Liver (tissue), 9 donors: Measurements from ENCODE around the gene YWHAB. TPM values are rescaled to one million over a fixed set of nuclear protein-coding genes. Genes with fewer than 3 reads are reported as not detected.

Source experiments
- DNase-seq: peaks from one replicate; pipeline ENCODE4 v3.0.0-alpha.2; 2017; ENCODE audit warnings: low spot score
- H3K27ac ChIP-seq, 2 donors: one replicate each; pipeline ENCODE4 v1.7.0; 2013; ENCODE audit warnings: inconsistent platforms in 2 of 2, low read length in 2 of 2, control low read depth in 1 of 2, low read depth in 1 of 2, mild to moderate bottlenecking in 1 of 2
- H3K27me3 ChIP-seq, 4 donors: one replicate each; pipeline versions ENCODE4 v1.6.1 to v1.7.0; 2013; ENCODE audit warnings: low read length in 3 of 4, inconsistent platforms in 1 of 4, mild to moderate bottlenecking in 1 of 4, moderate library complexity in 1 of 4; ENCODE audit not compliant: control insufficient read depth in 4 of 4, insufficient read depth in 4 of 4
- H3K36me3 ChIP-seq, 4 donors: one replicate each; pipeline versions ENCODE4 v1.6.1 to v1.7.0; 2013; ENCODE audit warnings: low read length in 3 of 4, mild to moderate bottlenecking in 3 of 4, low read depth in 1 of 4, moderate library complexity in 1 of 4; ENCODE audit not compliant: control insufficient read depth in 4 of 4, insufficient read depth in 3 of 4
- H3K4me1 ChIP-seq, 4 donors: one replicate each; pipeline versions ENCODE4 v1.6.1 to v1.7.0; 2013; ENCODE audit warnings: low read length in 3 of 4, mild to moderate bottlenecking in 3 of 4, moderate library complexity in 1 of 4; ENCODE audit not compliant: control insufficient read depth in 4 of 4, insufficient read depth in 4 of 4
- H3K4me3 ChIP-seq, 3 donors: one replicate each; pipeline versions ENCODE4 v1.6.1 to v1.7.0; 2013; ENCODE audit warnings: low read length in 3 of 3, control low read depth in 1 of 3, low read depth in 1 of 3, mild to moderate bottlenecking in 1 of 3
- H3K9ac ChIP-seq, 2 donors: one replicate each; pipeline ENCODE4 v1.7.0; 2013; ENCODE audit warnings: low read length in 2 of 2, mild to moderate bottlenecking in 2 of 2, moderate library complexity in 2 of 2, control low read depth in 1 of 2, low read depth in 1 of 2
- H3K9me3 ChIP-seq, 4 donors: one replicate each; pipeline versions ENCODE4 v1.6.1 to v1.7.0; 2013; ENCODE audit warnings: low read length in 3 of 4; ENCODE audit not compliant: control insufficient read depth in 4 of 4
- EGR1 ChIP-seq, 2 donors: IDR thresholded peaks; 2 replicates each; pipeline ENCODE4 v1.6.1; 2016 to 2018; ENCODE audit warnings: antibody characterized with exemption in 2 of 2, low read depth in 2 of 2
- GABPA ChIP-seq, 2 donors: IDR thresholded peaks in 1 of 2; conservative IDR thresholded peaks in 1 of 2; 2 replicates each; pipeline ENCODE4 v1.6.1; 2016; ENCODE audit warnings: antibody characterized with exemption in 2 of 2, mild to moderate bottlenecking in 1 of 2, moderate library complexity in 1 of 2
- HNF4A ChIP-seq, 2 donors: conservative IDR thresholded peaks; 2 replicates each; pipeline ENCODE4 v1.6.1; 2016; ENCODE audit warnings: antibody characterized with exemption in 2 of 2, mild to moderate bottlenecking in 2 of 2
- JUND ChIP-seq, 2 donors: IDR thresholded peaks; 2 replicates each; pipeline ENCODE4 v1.6.1; 2016; ENCODE audit warnings: antibody characterized with exemption in 2 of 2
- NR2F2 ChIP-seq: IDR thresholded peaks from 2 replicates; pipeline ENCODE4 v1.6.1; 2016; ENCODE audit warnings: antibody characterized with exemption
- RAD21 ChIP-seq, 2 donors: IDR thresholded peaks; 2 replicates each; pipeline ENCODE4 v1.6.1; 2016; ENCODE audit warnings: antibody characterized with exemption in 2 of 2, mild to moderate bottlenecking in 2 of 2
- RXRA ChIP-seq, 2 donors: IDR thresholded peaks; 2 replicates each; pipeline ENCODE4 v1.6.1; 2017 to 2018; ENCODE audit warnings: antibody characterized with exemption in 2 of 2, mild to moderate bottlenecking in 1 of 2
- SP1 ChIP-seq: IDR thresholded peaks from 2 replicates; pipeline ENCODE4 v1.6.1; 2018; ENCODE audit warnings: antibody characterized with exemption, mild to moderate bottlenecking
- YY1 ChIP-seq: IDR thresholded peaks from 2 replicates; pipeline ENCODE4 v1.6.1; 2016; ENCODE audit warnings: antibody characterized with exemption, mild to moderate bottlenecking
- WGBS: extraction: QIAGEN DNeasy Blood & Tissue Kit; methylation state at CpG from one replicate; pipeline ENCODE4 v1.1.7; 2013; 5-methylcytosine and 5-hydroxymethylcytosine counted together
- polyA plus RNA-seq, 2 donors: library from polyadenylated mRNA; stranded (reverse) in 1 of 2; unstranded in 1 of 2; fragments of 200-250 nt in 1 of 2; fragments of >200 nt in 1 of 2; fragmentation: Nextera tagmentation in 1 of 2; extraction: Ambion mirVana in 1 of 2; gene quantifications; one replicate each; pipeline versions ENCODE4 v1.2.1 to v1.2.3, GENCODE V29; 2013 to 2015
- total RNA-seq, 2 donors: library from RNA; depleted of rRNA; stranded (reverse); fragments of >200 nt; gene quantifications; one replicate each; pipeline ENCODE4 v1.2.3, GENCODE V29; 2014
- TF ChIP-seq, protein P1 (sequence below): IDR thresholded peaks from 2 replicates; pipeline ENCODE4 v1.6.1; 2016; ENCODE audit warnings: antibody characterized with exemption
- TF ChIP-seq, protein P2 (sequence below): fragments of 150-350 bp; IDR thresholded peaks from 2 replicates; pipeline ENCODE4 v1.5.1; 2017; ENCODE audit warnings: improper control_type of control experiment, low read depth, low read length; ENCODE audit not compliant: missing input control
- TF ChIP-seq, protein P3 (sequence below): IDR thresholded peaks from 2 replicates; pipeline ENCODE4 v1.6.1; 2016; ENCODE audit warnings: antibody characterized with exemption, mild to moderate bottlenecking
- TF ChIP-seq, protein P4 (sequence below): IDR thresholded peaks from 2 replicates; pipeline ENCODE4 v1.6.1; 2016; ENCODE audit warnings: antibody characterized with exemption
- TF ChIP-seq, protein P5 (sequence below): IDR thresholded peaks from 2 replicates; pipeline ENCODE4 v1.6.1; 2016; ENCODE audit warnings: antibody characterized with exemption
- donor health status: healthy.
- donor health status: healthy.
- donor health status: healthy.
- donor health status: healthy.
- donor health status: healthy.

The YWHAB gene
- total and polyA plus RNA-seq, 4 donors = 41.6 to 86.5 (median 43.3) TPM

DNA sequence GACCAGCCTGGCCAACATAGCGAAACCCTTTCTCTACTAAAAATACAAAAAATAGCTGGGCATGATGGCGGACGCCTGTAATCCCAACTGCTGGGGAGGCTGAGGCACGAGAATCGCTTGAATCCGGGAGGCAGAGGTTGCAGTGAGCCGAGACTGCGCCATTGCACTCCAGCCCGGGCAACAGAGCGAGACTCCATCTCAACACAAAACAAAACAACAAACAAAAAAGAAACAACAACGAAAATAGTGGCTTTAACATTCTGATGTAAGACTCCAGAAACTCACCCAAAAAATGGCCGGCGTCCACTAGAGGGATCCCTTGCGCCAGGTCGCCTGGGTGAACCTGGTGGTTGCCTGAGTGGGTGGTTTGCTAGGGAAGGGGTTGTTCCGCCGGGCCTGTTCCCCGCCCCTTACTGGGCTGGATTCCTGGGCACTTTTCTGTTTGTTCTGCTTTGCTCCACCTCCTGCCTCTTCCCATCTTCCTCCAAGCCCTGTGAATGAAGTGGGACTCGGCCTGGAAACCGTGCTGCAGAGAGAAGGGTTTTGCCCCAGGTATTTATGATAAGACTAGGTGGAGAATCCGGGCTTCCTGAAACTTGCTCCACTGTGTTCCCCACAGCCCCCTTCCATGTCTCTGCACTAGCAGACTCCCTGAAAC, 25.9 kb downstream of the YWHAB start:
- H3K4me3 ChIP-seq = no peak overlapping the region
- H3K9ac ChIP-seq = no peak overlapping the region
- H3K4me1 ChIP-seq = peaks cover 3 to 24% (median 14%) of the 10 kb centered on the region in 4 donors
- no peak overlapping the region for H3K27ac ChIP-seq
- H3K9me3 ChIP-seq = no peaks in the 10 kb centered on the region
- H3K36me3 ChIP-seq = peaks cover 0 to 17% (median 16%) of the 10 kb centered on the region in 4 donors
- WGBS = 44% methylated on average over 21 of the region's 21 CpGs
- no peaks in the 10 kb centered on the region for H3K27me3 ChIP-seq
- TF ChIP-seq EGR1 (IDR thresholded peaks at IDR 0.05; ENCODE audit: low read depth in 2 of 2) (peak; percentile 88 to 89), JUND (IDR thresholded peaks at IDR 0.05) (no peak), GABPA (IDR thresholded peaks at IDR 0.05 in 1 of 2, conservative IDR thresholded peaks at IDR 0.05 in 1 of 2) (peak in 1 of 2 donors; percentile 77), YY1 (peak; percentile 94), RAD21 (IDR thresholded peaks at IDR 0.05) (peak; percentile 76 to 80), RXRA (IDR thresholded peaks at IDR 0.05) (peak; percentile 52 to 64), SP1 (peak; percentile 67), HNF4A (conservative IDR thresholded peaks at IDR 0.05) (peak; percentile 27 to 46)
- TF ChIP-seq, protein P1, sequence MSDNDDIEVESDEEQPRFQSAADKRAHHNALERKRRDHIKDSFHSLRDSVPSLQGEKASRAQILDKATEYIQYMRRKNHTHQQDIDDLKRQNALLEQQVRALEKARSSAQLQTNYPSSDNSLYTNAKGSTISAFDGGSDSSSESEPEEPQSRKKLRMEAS = peak; percentile 36
- TF ChIP-seq, protein P2, sequence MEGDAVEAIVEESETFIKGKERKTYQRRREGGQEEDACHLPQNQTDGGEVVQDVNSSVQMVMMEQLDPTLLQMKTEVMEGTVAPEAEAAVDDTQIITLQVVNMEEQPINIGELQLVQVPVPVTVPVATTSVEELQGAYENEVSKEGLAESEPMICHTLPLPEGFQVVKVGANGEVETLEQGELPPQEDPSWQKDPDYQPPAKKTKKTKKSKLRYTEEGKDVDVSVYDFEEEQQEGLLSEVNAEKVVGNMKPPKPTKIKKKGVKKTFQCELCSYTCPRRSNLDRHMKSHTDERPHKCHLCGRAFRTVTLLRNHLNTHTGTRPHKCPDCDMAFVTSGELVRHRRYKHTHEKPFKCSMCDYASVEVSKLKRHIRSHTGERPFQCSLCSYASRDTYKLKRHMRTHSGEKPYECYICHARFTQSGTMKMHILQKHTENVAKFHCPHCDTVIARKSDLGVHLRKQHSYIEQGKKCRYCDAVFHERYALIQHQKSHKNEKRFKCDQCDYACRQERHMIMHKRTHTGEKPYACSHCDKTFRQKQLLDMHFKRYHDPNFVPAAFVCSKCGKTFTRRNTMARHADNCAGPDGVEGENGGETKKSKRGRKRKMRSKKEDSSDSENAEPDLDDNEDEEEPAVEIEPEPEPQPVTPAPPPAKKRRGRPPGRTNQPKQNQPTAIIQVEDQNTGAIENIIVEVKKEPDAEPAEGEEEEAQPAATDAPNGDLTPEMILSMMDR = peak; percentile 57
- TF ChIP-seq, protein P3, sequence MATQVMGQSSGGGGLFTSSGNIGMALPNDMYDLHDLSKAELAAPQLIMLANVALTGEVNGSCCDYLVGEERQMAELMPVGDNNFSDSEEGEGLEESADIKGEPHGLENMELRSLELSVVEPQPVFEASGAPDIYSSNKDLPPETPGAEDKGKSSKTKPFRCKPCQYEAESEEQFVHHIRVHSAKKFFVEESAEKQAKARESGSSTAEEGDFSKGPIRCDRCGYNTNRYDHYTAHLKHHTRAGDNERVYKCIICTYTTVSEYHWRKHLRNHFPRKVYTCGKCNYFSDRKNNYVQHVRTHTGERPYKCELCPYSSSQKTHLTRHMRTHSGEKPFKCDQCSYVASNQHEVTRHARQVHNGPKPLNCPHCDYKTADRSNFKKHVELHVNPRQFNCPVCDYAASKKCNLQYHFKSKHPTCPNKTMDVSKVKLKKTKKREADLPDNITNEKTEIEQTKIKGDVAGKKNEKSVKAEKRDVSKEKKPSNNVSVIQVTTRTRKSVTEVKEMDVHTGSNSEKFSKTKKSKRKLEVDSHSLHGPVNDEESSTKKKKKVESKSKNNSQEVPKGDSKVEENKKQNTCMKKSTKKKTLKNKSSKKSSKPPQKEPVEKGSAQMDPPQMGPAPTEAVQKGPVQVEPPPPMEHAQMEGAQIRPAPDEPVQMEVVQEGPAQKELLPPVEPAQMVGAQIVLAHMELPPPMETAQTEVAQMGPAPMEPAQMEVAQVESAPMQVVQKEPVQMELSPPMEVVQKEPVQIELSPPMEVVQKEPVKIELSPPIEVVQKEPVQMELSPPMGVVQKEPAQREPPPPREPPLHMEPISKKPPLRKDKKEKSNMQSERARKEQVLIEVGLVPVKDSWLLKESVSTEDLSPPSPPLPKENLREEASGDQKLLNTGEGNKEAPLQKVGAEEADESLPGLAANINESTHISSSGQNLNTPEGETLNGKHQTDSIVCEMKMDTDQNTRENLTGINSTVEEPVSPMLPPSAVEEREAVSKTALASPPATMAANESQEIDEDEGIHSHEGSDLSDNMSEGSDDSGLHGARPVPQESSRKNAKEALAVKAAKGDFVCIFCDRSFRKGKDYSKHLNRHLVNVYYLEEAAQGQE = peak; percentile 23
- TF ChIP-seq, protein P4, sequence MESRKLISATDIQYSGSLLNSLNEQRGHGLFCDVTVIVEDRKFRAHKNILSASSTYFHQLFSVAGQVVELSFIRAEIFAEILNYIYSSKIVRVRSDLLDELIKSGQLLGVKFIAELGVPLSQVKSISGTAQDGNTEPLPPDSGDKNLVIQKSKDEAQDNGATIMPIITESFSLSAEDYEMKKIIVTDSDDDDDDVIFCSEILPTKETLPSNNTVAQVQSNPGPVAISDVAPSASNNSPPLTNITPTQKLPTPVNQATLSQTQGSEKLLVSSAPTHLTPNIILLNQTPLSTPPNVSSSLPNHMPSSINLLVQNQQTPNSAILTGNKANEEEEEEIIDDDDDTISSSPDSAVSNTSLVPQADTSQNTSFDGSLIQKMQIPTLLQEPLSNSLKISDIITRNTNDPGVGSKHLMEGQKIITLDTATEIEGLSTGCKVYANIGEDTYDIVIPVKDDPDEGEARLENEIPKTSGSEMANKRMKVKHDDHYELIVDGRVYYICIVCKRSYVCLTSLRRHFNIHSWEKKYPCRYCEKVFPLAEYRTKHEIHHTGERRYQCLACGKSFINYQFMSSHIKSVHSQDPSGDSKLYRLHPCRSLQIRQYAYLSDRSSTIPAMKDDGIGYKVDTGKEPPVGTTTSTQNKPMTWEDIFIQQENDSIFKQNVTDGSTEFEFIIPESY = no peak
- TF ChIP-seq, protein P5, sequence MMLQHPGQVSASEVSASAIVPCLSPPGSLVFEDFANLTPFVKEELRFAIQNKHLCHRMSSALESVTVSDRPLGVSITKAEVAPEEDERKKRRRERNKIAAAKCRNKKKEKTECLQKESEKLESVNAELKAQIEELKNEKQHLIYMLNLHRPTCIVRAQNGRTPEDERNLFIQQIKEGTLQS = no peak
- peak; percentile 81 for DNase-seq

DNA sequence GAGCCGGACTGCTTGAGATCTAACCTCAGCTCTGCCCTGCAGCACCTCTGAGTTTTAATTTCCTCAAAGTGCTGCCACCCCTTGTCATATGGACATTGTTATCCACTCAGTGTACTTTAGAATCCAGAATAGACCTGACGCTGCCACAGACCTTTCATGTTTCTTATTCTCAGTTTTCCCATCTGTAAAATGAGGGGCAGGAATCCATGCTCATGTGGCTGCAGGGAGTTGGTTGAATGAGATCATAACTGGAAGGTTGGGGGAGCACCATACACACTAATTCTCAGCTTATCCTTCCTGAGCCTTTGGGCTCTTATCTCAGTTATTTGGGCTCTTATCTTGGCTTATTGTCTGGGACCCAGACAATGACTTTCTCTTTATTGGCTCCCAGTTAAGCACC, 26.7 kb downstream of the YWHAB start:
- DNase-seq = no peak
- TF ChIP-seq EGR1 (IDR thresholded peaks at IDR 0.05; ENCODE audit: low read depth in 2 of 2) = no peak
- TF ChIP-seq NR2F2 = no peak
- no peak for TF ChIP-seq JUND (IDR thresholded peaks at IDR 0.05)
- Histone ChIP-seq H3K4me1 (peaks cover 3 to 24% (median 14%) of the 10 kb centered on the region in 4 donors), H3K4me3 (no peak overlapping the region), H3K36me3 (peaks cover 0 to 18% (median 10%) of the 10 kb centered on the region in 4 donors), H3K27ac (no peak overlapping the region), H3K9me3 (no peaks in the 10 kb centered on the region), H3K27me3 (no peaks in the 10 kb centered on the region), H3K9ac (no peak overlapping the region)
- WGBS = 94% methylated on average over 2 of the region's 2 CpGs
